ENCODE results near the gene FAP.

Gene FAP

DNA sequence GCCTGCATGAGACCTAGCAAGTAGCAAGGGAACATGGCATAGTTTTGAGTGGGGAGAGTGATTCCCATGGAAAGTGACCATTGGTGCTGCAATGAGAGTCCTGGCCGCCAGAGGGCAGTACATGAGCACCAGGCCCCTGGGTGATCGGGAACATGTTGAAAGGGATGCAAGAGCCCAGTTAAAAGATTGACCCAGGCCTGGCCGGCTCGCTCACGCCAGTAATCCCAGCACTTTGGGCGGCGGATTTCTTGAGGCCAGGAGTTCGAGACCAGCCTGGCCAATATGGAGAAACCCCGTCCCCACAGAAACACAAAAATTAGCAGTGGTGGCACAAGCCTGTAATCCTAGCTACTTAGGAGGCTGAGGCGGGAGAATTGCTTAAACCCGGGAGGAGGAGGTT is 22.2 kb downstream of the FAP start:
- H3K4me3 ChIP-seq (ENCODE audit: low read length), result no peak overlapping the region

DNA sequence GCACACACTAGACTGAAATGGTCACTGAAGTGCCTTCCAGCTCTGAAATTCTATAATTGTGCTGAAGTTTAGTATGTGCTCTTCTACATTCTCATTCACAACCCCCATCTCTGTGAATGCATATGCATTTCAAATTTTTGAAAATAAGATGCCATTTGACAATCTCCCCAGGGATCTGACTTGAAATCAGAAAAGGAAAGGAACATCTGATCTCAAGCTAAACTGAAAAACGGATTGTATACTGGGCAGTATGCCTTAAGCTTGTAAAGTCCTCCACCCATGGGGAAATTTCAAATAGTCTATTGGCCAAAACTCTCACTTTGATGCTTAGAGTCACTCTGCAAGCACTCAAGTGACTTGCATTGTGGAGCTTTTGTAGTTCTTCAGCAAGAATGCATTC is 22.9 kb downstream of the FAP start:
- TF ChIP-seq ZNF274 (IDR thresholded peaks at IDR 0.05; ENCODE audit: low read depth, low read length), result no peak
- no peak overlapping the region for H3K4me3 ChIP-seq (ENCODE audit: low read length)

More for the DNA sequence above, 22.2 kb downstream of the FAP start:
- TF ChIP-seq ZNF274 (IDR thresholded peaks at IDR 0.05; ENCODE audit: low read depth, low read length), result no peak

DNA sequence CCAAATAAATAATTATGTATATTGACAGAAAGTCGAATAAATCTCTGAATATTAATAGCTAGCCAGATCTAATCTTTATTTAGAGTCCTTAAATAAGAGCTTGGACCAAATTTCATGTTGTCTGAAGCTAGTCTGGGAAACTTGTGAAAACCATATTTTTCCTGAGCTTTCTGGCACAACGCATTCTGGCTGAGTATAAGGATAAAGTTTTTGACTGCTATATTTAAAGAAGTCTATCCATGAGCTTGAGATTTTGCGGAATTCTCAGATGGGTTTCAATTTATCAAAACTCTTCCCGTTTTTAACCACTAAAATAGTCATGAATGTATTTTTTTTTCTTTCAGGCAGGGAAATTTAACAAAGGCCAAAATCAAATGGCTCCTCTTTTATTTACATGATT is 23.8 kb downstream of the FAP start:
- TF ChIP-seq ZNF274 (IDR thresholded peaks at IDR 0.05; ENCODE audit: low read depth, low read length), result no peak
- H3K4me3 ChIP-seq (ENCODE audit: low read length), result no peak overlapping the region

DNA sequence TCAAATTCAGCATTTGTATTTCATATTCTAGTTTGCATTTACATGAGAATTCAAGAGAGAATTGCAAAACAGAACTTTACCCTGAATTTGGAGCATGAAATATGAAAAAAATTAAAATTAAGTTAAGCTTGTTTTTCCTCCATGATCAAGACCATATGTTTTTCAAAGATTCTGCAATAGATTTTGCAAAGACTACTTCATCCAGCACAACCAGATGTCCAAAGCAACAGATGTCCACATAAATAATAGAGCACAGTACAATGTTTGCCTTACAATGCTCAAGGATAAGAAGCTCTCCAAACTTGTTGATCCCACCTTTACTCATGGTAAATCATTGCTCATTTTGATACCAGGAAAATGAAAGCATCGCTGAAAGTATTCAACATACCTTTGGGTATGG is 25.6 kb downstream of the FAP start:
- TF ChIP-seq ZNF274 (IDR thresholded peaks at IDR 0.05; ENCODE audit: low read depth, low read length), result no peak
- H3K4me3 ChIP-seq (ENCODE audit: low read length), result no peak overlapping the region

DNA sequence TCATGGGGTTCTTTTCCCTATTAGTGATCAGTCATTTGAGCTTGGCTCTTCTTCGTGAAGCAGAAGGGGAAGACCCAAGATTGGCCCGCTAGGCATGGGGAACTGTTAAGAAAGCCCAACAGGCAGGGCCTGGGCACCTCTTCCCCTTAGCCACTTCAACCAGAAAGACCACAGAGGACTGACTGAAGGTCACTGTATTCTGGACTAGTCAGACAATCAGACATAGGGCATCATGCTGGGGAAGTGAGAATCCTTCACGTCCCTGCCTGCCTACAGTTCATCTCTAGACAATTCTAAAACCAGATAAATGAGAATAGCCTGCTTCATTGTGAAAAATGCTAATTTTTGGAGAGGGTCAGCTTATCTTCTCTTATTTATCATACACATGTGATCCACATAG is 28.1 kb downstream of the FAP start:
- no peak for TF ChIP-seq ZNF274 (IDR thresholded peaks at IDR 0.05; ENCODE audit: low read depth, low read length)

DNA sequence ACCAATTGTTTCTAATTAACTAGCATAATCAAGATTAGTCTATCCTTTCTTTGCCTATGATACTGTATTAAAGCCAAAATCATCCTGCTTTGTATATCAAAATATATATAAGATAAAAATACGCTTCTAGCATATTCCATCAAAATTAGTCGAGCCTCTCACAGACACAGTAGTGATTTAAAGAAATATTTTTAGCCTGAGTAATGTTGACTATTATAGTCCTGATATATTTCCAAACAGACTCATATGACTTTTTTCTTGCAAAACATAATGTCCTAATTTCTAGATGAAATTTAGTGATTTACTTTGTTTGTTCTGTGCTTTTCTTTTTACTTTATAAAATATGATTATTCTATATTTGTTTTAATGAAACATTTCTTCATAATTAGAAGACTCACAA is 30.9 kb downstream of the FAP start:
- no peak overlapping the region for H3K4me3 ChIP-seq (ENCODE audit: low read length)
- no peak for TF ChIP-seq ZNF274 (IDR thresholded peaks at IDR 0.05; ENCODE audit: low read depth, low read length)

More for the DNA sequence above, 28.1 kb downstream of the FAP start:
- H3K4me3 ChIP-seq (ENCODE audit: low read length), result no peak overlapping the region

DNA sequence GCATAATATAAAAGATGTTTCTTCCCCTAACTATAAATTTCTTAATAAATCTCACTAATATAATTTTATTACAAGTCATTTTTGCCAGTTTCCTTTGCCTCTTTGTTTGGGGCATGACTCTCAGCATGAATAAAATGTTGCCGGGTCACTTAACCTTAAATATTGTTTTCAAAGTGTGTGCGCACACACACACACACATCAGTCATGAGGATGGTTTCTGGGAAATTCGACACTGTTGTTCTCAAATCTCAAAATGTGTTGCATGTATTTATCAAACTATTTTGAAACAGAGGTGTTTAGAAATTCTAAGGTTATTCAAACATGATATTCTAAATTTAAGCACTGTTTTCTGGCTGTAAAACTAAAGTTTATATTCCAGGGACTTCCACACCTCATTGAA is 31.5 kb downstream of the FAP start:
- no peak overlapping the region for H3K4me3 ChIP-seq (ENCODE audit: low read length)
- no peak for TF ChIP-seq ZNF274 (IDR thresholded peaks at IDR 0.05; ENCODE audit: low read depth, low read length)

DNA sequence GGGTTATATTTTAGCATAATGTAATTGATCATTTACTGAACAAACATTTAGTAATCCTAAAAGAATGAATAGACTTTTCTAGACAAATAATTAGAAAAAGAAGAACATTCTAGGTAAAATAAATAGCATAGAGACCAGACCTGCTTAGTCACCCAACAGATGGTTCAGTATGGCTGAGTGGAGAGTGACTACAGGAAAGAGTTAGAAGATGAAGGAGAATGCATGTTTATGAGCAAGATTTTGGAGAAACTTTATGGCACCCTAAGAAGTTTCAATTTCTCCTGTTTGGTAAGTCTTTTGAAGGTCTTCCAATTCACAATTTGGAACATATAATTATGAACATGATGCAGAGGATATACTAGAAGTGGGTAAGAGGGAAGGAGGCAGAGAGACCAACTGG is 32.9 kb downstream of the FAP start:
- no peak for TF ChIP-seq ZNF274 (IDR thresholded peaks at IDR 0.05; ENCODE audit: low read depth, low read length)
- no peak overlapping the region for H3K4me3 ChIP-seq (ENCODE audit: low read length)

DNA sequence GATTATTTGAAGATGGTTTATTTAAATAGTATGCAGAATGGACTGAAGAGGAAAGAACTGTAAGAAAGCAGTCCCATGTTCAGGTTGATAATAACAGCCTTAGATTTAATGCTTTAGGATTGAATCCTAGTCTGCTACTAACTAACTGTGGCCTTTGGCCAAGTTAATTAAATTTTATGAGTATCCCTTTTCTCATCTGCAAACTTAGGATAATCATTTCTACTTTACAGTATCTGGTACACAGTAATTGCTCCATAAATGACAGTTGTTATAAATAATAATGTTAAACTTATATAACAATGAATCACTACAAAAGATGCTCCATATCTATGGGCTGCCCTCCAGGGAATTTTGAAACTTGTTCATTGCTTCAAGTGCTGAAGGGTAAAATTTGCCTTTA is 41.0 kb downstream of the FAP start:
- no peak for TF ChIP-seq ZNF274 (IDR thresholded peaks at IDR 0.05; ENCODE audit: low read depth, low read length)

DNA sequence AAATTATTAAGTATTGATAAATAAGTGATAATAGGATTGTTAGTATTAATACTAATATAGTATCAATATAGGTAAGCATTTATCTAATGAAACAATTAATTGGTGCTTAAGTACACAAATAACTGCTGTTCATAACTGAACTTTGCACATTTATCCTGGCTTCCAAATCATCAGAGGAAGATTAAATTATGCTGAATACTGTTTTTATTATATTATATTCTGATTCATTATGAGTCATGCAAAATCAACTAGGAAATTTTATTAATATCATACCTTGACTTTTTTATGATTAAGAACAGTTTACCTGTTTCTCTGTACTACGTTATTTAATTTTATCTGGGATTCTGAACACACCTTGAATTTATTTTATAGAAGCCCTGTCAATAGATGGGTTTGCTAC is 42.6 kb downstream of the FAP start:
- no peak for TF ChIP-seq ZNF274 (IDR thresholded peaks at IDR 0.05; ENCODE audit: low read depth, low read length)
- H3K4me3 ChIP-seq (ENCODE audit: low read length), result no peak overlapping the region

More for the DNA sequence above, 41.0 kb downstream of the FAP start:
- H3K4me3 ChIP-seq (ENCODE audit: low read length), result no peak overlapping the region

DNA sequence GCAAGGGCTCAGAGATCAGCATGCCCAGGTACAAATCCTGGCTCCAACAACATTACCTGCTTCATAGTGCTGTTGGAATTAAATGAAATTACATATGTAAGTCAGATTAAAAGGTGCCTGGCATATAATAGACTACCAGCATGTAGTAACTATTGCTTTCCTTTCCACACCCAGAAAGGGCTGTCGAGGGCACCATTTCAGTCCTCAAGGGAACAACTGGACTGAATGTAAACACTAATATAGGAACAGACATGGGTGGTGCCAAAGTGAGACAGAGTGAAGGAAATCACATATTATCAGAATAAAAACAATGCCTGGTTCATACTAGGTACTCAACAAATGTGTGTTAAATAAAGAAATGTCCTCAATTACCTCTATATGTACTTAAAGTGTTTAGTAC is 43.3 kb downstream of the FAP start:
- TF ChIP-seq ZNF274 (IDR thresholded peaks at IDR 0.05; ENCODE audit: low read depth, low read length), result no peak
- no peak overlapping the region for H3K4me3 ChIP-seq (ENCODE audit: low read length)

DNA sequence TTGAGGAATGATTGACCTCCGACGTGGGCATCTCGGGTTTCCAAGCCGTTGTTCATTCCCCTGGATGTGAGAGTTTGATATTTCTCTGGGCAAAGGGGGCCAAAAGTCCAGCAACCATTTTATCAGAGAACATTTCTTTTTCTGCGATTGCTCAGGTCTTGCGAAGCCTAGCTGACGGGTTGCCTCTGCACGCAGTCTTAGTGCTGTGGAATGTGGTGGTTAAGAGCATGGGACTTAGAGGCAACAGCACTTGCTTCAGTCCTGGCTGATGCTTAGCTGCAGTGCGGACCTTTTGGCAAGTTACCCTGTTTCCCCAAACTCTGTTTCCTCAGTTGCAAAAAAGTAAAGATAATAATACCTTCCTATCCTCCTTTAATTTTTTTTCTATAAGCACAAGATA is 45.0 kb downstream of the FAP start:
- no peak for TF ChIP-seq ZNF274 (IDR thresholded peaks at IDR 0.05; ENCODE audit: low read depth, low read length)
- H3K4me3 ChIP-seq (ENCODE audit: low read length), result no peak overlapping the region

DNA sequence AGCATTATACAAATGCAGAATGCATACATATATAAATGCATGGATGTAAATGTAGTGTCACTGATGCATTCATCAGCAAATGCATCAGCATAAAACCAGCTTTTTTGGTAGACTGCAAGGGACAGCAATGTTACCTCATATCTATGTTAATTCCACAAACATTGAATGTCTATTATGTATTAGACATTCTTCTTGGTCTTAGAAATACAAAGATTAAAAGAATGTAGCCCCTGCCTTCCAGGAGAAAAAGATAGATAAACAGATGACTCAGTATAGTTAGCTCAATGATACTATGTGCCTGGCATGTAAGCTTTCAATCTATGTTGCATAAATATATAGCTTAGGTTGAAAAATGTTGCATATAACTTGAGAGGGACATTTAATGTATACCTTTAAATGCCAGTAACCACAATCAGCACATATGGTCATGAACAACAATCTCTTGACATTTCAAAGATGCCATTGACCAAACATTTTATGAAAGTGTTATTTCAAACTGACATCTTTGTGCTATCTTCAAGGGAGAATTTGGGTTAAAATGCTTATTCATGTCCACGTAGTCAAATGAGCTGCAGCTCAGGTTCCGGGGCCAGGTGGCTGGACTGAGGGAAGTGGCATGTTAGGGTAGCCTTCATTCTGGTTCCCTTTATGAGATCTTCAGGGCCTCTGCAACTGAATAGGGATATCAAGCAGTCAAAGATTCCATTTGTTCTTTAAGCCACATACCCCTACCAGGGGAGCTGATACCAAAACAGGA is 46.0 kb downstream of the FAP start:
- no peak overlapping the region for H3K4me3 ChIP-seq (ENCODE audit: low read length)
- TF ChIP-seq ZNF274 (IDR thresholded peaks at IDR 0.05; ENCODE audit: low read depth, low read length), result no peak

DNA sequence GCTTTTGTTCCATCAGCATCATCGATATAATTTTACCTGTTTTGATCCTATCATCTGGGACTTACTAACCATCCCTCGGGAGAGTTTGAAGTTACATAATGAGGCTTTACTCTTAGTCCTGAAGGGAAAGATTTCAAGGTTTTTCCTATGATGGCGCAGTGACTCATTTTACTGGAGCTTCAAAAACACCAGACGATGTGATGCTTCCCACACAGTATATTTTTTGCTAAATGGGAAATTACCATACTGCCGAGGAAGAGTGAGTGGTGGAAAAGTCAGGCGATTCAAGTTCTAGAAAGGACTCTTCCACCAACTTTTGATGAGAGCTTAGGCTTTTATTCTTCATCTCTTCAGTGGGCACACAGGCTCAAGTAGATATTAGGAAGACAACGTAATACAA is 46.6 kb downstream of the FAP start:
- H3K4me3 ChIP-seq (ENCODE audit: low read length), result no peak overlapping the region
- TF ChIP-seq ZNF274 (IDR thresholded peaks at IDR 0.05; ENCODE audit: low read depth, low read length), result no peak

DNA sequence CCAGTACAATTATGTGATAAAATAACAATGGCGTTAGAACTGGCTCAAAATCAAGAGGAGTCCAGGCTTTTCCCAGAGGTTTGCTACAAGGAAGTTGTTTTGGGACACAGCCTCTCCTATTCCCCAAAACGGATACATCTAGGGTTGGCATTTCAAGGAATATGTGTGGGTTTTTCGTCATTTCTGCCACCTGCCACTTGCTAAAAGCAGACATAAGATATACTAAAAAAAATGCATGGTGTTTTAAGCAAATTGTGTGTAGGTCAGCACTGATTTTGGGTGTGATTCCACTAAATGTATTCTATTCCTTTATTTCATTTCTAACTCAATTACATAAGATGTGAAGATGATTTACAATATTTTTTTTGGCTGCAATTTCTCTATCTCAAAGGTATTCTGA is 54.8 kb downstream of the FAP start:
- H3K4me3 ChIP-seq (ENCODE audit: low read length), result no peak overlapping the region
- TF ChIP-seq ZNF274 (IDR thresholded peaks at IDR 0.05; ENCODE audit: low read depth, low read length), result no peak

Data from GM08714 (cell line).